Activated CD4-positive, alpha-beta T cell treated with anti-CD3 and anti-CD28 coated beads, Interleukin-10, Interleukin-2, amounts not matched to agents 100 ng/mL and 50 ng/mL, durations not matched to agents 16 hours and 8 hours (primary cell): ENCODE data around the gene CMTM8.

Source experiments
- DNase-seq: peaks from one replicate; pipeline ENCODE4 v3.0.0-alpha.2; 2020

CMTM8 gene

GRCh38 chr3:32347343-32348125, 109.1 kb downstream of the CMTM8 start:
- DNase-seq: no peak

- no peak for DNase-seq
Observed at GRCh38 chr3:32349184-32349583, 110.7 kb downstream of the CMTM8 start.

- no peak for DNase-seq
Observed at GRCh38 chr3:32352563-32352962, 114.1 kb downstream of the CMTM8 start.

- DNase-seq: no peak
Observed at GRCh38 chr3:32353351-32353750, 114.9 kb downstream of the CMTM8 start.

- DNase-seq: no peak
Observed at GRCh38 chr3:32354362-32354778, 115.9 kb downstream of the CMTM8 start.

- DNase-seq: no peak
Observed at GRCh38 chr3:32355751-32356291, 117.3 kb downstream of the CMTM8 start.

- DNase-seq: no peak
Observed at GRCh38 chr3:32359766-32360492, 121.4 kb downstream of the CMTM8 start.

- no peak for DNase-seq
Observed at GRCh38 chr3:32360493-32360827, 122.0 kb downstream of the CMTM8 start.

- no peak for DNase-seq
Observed at GRCh38 chr3:32366638-32367397, 128.3 kb downstream of the CMTM8 start.

GRCh38 chr3:32367442-32367841, 129.0 kb downstream of the CMTM8 start:
- DNase-seq: no peak

- peak; percentile 32 for DNase-seq
Observed at GRCh38 chr3:32371461-32372212, 133.2 kb downstream of the CMTM8 start.

GRCh38 chr3:32372213-32372490, 133.7 kb downstream of the CMTM8 start:
- DNase-seq: no peak

- DNase-seq: no peak
Observed at GRCh38 chr3:32373276-32373675, 134.8 kb downstream of the CMTM8 start.

- no peak for DNase-seq
Observed at GRCh38 chr3:32373844-32374243, 135.4 kb downstream of the CMTM8 start.

- peak; percentile 81 for DNase-seq
Observed at GRCh38 chr3:32374788-32375595, 136.5 kb downstream of the CMTM8 start.

- DNase-seq: no peak
Observed at GRCh38 chr3:32375596-32375930, 137.1 kb downstream of the CMTM8 start.

- DNase-seq: no peak
Observed at GRCh38 chr3:32376115-32376514, 137.6 kb downstream of the CMTM8 start.

- DNase-seq: no peak
Observed at GRCh38 chr3:32379831-32380500, 141.5 kb downstream of the CMTM8 start.

GRCh38 chr3:32381922-32382321, 143.4 kb downstream of the CMTM8 start:
- DNase-seq: no peak

GRCh38 chr3:32383136-32383711, 144.7 kb downstream of the CMTM8 start:
- no peak for DNase-seq

- DNase-seq: no peak
Observed at GRCh38 chr3:32384938-32385337, 146.5 kb downstream of the CMTM8 start.
